ENCODE measurements around the gene NPEPL1.
"Not testable (repeated sequence)": the region's sequence is repeated elsewhere in the genome, so short reads cannot be mapped to it uniquely, and the experiment has no call there.

NPEPL1 gene

GRCh38 chr20:58717278-58718091, 24.9 kb downstream of the NPEPL1 start:
- Mint-ChIP-seq H3K4me3 (no peak overlapping the region), H3K36me3 (no peaks in the 10 kb centered on the region), H3K27ac (no peak overlapping the region), H3K27me3 (peaks cover 4% of the 10 kb centered on the region), H3K4me1 (ENCODE audit: low read depth) (no peaks in the 10 kb centered on the region), H3K9me3 (ENCODE audit: low read depth) (no peaks in the 10 kb centered on the region)

- H3K9me3 Mint-ChIP-seq (ENCODE audit: low read depth): no peaks in the 10 kb centered on the region
- H3K4me3 Mint-ChIP-seq: no peak overlapping the region
These were observed 25.5 kb downstream of the NPEPL1 start for GRCh38 chr20:58718121-58718563.

GRCh38 chr20:58718729-58719128, 26.1 kb downstream of the NPEPL1 start:
- no peaks in the 10 kb centered on the region for H3K36me3 Mint-ChIP-seq
- no peaks in the 10 kb centered on the region for H3K9me3 Mint-ChIP-seq (ENCODE audit: low read depth)
- H3K27ac Mint-ChIP-seq: no peak overlapping the region
- no peaks in the 10 kb centered on the region for H3K4me1 Mint-ChIP-seq (ENCODE audit: low read depth)
- no peak overlapping the region for H3K4me3 Mint-ChIP-seq
- H3K27me3 Mint-ChIP-seq: peaks cover 12% of the 10 kb centered on the region

More at GRCh38 chr20:58718121-58718563, 25.5 kb downstream of the NPEPL1 start:
- no peaks in the 10 kb centered on the region for H3K36me3 Mint-ChIP-seq
- H3K27me3 Mint-ChIP-seq: peaks cover 10% of the 10 kb centered on the region
- H3K27ac Mint-ChIP-seq: no peak overlapping the region
- no peaks in the 10 kb centered on the region for H3K4me1 Mint-ChIP-seq (ENCODE audit: low read depth)

GRCh38 chr20:58719258-58719657, 26.7 kb downstream of the NPEPL1 start:
- H3K27ac Mint-ChIP-seq: no peak overlapping the region
- no peaks in the 10 kb centered on the region for H3K4me1 Mint-ChIP-seq (ENCODE audit: low read depth)
- no peaks in the 10 kb centered on the region for H3K9me3 Mint-ChIP-seq (ENCODE audit: low read depth)
- no peaks in the 10 kb centered on the region for H3K36me3 Mint-ChIP-seq
- peaks cover 13% of the 10 kb centered on the region for H3K27me3 Mint-ChIP-seq
- no peak overlapping the region for H3K4me3 Mint-ChIP-seq

DNA sequence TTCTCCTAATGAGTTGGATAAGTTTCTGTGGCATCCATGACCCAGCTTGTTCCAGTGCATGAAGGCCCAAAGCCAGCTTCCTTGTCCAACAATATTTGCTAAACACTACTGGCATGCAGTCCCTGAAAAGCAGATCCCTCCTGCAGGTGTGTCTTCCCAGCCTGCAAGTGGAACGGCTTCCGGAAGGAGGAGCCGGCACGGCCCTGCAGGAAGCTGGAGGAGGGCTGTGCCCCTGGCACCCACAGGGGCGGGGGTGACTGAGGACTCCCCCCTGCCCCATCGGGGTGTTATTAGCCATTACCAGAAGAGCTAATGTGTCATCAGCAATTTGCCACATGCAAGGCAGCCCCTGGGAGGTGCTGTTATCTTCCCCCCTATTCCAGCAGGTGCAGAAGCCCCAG, 27.4 kb downstream of the NPEPL1 start:
- Mint-ChIP-seq H3K4me1 (ENCODE audit: low read depth) (no peaks in the 10 kb centered on the region), H3K27ac (no peak overlapping the region), H3K27me3 (peaks cover 20% of the 10 kb centered on the region), H3K4me3 (no peak overlapping the region), H3K36me3 (peaks cover 3% of the 10 kb centered on the region), H3K9me3 (ENCODE audit: low read depth) (no peaks in the 10 kb centered on the region)

DNA sequence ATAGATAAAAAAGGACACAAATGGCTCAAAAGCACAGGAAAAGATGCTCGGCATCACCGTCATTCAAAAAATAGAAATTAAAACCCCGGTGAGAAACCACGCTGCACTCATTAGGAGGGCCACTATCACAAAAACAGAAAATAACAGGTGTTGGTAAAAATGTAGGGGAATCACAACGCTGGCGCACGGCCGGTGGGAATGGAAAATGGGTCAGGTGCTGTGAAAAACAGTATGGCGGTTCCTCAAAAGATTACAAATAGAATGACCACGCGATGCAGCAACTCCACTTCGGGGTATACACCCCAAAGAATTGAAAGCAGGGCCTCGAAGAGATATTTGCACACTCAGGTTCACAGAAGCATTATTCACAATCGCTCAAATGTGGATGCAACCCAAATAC, 28.3 kb downstream of the NPEPL1 start:
- Mint-ChIP-seq H3K36me3 (peaks cover 3% of the 10 kb centered on the region), H3K27ac (no peak overlapping the region), H3K27me3 (peaks cover 21% of the 10 kb centered on the region), H3K9me3 (ENCODE audit: low read depth) (no peaks in the 10 kb centered on the region), H3K4me3 (no peak overlapping the region), H3K4me1 (ENCODE audit: low read depth) (no peaks in the 10 kb centered on the region)

DNA sequence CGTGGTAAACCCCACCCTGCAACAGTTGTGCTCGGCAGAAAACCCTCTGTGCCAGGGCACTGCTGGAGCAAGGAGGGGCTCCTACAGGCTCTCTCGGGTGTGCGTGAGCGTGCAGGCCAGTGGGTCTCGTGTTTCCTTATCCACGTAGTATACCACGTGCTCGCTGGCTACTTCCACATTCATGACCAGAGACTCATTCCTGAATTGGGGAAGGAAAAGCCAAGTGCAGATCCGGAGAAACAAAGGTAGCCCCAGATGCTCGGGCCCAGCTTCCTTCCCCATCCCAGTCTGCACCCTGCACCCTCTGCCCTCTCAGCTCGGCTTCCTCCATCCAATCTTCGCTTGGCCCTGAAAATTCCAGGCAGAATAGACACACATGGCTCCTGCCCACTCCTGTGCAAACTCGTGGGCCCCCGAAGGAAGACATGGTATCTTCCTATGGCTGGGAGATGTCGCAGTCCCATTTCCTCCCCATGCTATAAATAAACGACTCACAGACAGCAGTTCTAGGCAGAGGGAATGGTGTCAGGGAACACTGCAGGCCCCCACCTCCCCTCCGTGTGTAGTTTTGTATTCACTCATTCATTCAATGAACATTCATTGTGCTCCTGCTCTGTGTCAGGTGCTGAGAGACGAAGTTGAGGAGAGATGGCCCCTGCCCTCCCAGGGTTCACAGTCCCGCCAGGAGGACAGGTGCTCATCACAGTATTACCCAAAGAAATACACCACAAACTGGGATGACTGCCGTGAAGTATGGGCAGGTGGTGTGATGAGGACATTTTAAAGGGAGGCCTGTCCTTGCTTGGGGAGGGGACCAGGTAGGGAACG, 29.6 kb downstream of the NPEPL1 start:
- Mint-ChIP-seq H3K4me1 (ENCODE audit: low read depth) (no peaks in the 10 kb centered on the region), H3K27me3 (peaks cover 24% of the 10 kb centered on the region), H3K4me3 (no peak overlapping the region), H3K36me3 (peaks cover 3% of the 10 kb centered on the region), H3K9me3 (ENCODE audit: low read depth) (peaks cover 4% of the 10 kb centered on the region), H3K27ac (no peak overlapping the region)

DNA sequence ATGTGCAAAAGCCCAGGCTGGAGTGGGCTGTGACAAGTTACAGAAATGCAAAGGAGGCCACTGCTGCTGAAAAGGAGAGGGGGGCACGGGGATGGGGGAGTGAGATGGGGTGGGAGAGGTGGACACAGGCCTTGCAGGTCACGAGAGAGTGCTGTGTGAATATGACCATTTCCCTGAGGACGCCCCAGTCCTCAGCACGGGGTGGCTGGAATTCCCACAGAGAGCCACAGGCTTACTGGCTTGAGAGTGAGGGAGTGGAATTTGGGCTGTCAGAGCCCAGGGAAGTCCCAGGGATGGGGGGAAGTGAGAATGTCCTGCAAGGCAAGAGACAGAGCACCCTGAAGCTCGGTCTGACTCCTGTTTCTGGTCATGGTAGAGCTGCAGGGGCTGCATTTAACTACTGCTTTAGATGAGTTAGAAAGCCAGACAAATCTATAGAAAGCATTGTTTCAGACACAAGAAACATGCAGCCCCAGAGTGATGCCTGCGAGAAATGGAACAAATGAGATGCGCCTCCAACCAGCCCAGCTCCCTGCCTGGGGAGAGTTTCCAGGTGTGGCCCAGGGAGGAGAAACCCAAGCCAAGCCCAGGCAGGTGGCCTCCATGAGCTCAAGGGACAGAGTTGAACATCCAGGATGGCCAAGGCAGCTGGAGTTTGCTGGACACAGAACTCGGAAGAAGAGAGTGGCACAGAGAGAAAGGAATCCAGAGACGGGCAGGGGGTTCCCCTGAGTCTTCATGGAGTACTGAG, 30.5 kb downstream of the NPEPL1 start:
- Mint-ChIP-seq H3K27ac (no peak overlapping the region), H3K27me3 (peaks cover 29% of the 10 kb centered on the region)

GRCh38 chr20:58723628-58723984, 31.0 kb downstream of the NPEPL1 start:
- H3K9me3 Mint-ChIP-seq (ENCODE audit: low read depth): peaks cover 4% of the 10 kb centered on the region
- H3K36me3 Mint-ChIP-seq: peaks cover 9% of the 10 kb centered on the region
- no peaks in the 10 kb centered on the region for H3K4me1 Mint-ChIP-seq (ENCODE audit: low read depth)
- H3K4me3 Mint-ChIP-seq: no peak overlapping the region
- H3K27me3 Mint-ChIP-seq: peaks cover 29% of the 10 kb centered on the region
- no peak overlapping the region for H3K27ac Mint-ChIP-seq

More for the DNA sequence above, 30.5 kb downstream of the NPEPL1 start:
- H3K36me3 Mint-ChIP-seq: peaks cover 9% of the 10 kb centered on the region
- H3K9me3 Mint-ChIP-seq (ENCODE audit: low read depth): peaks cover 4% of the 10 kb centered on the region
- H3K4me3 Mint-ChIP-seq: no peak overlapping the region
- H3K4me1 Mint-ChIP-seq (ENCODE audit: low read depth): no peaks in the 10 kb centered on the region

DNA sequence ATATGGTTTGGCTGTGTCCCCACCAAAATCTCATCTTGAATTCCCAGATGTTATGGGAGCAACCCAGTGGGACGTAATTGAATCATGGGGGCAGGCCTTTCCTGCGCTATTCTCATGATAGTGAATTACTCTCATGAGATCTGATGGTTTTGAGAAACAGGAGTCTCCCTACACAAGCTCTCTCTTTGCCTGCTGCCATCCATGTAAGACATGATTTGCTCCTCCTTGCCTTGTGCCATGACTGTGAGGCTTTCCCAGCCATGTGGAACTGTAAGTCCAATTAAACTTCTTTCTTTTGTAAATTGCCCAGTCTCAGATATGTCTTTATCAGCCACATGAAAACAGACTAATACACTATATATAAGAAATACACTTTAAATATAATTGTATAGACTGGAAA, 33.6 kb downstream of the NPEPL1 start:
- H3K9me3 Mint-ChIP-seq (ENCODE audit: low read depth); H3K4me1 Mint-ChIP-seq (ENCODE audit: low read depth); H3K27ac Mint-ChIP-seq; H3K4me3 Mint-ChIP-seq; H3K36me3 Mint-ChIP-seq: not testable (repeated sequence)
- H3K27me3 Mint-ChIP-seq: peaks cover 29% of the 10 kb centered on the region

GRCh38 chr20:58731192-58731591, 38.6 kb downstream of the NPEPL1 start:
- Mint-ChIP-seq H3K4me1 (ENCODE audit: low read depth) (no peaks in the 10 kb centered on the region), H3K27ac (no peak overlapping the region), H3K27me3 (peaks cover 18% of the 10 kb centered on the region), H3K9me3 (ENCODE audit: low read depth) (peaks cover 2% of the 10 kb centered on the region), H3K36me3 (peaks cover 6% of the 10 kb centered on the region), H3K4me3 (no peak overlapping the region)

DNA sequence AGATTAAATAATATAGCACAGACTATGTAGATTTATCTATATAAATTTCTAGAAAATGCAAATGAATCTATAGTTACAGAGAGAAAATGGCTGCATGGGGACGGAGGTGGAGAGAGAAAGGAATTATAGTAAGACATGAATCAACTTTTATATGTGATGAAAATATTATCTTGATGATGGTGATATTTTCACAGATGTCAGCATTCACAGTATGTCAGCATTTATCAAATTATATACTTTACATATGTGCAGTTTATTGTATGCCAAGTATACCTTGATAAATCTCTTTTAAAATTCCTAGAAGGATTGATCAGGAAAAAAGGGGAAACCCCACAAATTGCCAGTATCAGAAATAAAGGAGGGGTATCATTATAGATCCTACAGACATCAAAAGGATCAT, 44.6 kb downstream of the NPEPL1 start:
- H3K27ac Mint-ChIP-seq: no peak overlapping the region
- peaks cover 20% of the 10 kb centered on the region for H3K27me3 Mint-ChIP-seq
- H3K9me3 Mint-ChIP-seq (ENCODE audit: low read depth): peaks cover 5% of the 10 kb centered on the region
- H3K36me3 Mint-ChIP-seq: no peaks in the 10 kb centered on the region
- H3K4me3 Mint-ChIP-seq: no peak overlapping the region
- H3K4me1 Mint-ChIP-seq (ENCODE audit: low read depth): no peaks in the 10 kb centered on the region

DNA sequence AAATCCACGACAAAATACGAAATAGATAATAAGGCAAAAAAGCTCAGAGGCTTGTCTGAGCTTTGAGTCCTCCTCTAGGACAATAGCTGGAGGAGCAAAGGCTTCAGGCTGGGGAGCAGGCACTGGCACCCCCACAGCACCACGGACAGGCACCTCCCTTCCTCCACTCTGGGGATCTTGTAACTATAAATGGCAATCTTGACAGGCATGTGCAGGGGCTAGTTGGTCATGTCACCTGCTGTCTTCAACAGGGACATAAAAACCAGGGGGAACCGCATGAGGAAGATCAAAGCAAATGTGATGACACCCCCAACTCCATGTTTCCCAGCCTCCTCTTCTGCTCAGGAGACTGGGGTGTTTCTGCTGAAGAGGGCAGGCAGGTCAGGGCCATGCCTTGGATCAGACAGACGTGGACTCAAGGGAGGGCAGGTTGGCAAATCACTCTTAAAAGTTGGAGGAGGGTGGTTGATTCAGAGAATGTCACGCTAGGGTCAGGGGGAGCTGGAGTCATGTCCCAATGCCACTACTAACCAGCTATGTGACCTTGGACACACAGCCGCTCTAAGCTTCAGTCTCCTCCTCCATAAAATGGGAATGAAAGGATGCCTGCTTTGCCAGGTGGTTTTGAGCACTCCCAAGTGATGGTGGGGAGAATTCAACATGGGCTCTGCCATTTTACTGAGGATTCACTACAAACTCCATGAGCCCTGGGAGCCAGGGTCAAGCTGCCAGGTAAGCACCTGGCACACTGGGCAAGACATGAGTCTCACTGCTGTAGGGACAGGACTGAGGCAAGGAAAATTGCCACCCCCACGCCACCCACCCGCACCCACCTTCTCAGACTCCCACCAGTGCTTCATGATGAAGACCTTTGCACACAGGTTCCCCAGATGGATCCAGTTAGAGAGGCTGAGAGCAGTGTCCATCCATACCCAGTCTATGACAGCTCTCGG, 48.0 kb downstream of the NPEPL1 start:
- Mint-ChIP-seq H3K9me3 (ENCODE audit: low read depth) (peaks cover 5% of the 10 kb centered on the region), H3K4me1 (ENCODE audit: low read depth) (no peaks in the 10 kb centered on the region), H3K27ac (no peak overlapping the region), H3K4me3 (no peak overlapping the region), H3K36me3 (no peaks in the 10 kb centered on the region), H3K27me3 (peaks cover 14% of the 10 kb centered on the region)

- H3K9me3 Mint-ChIP-seq (ENCODE audit: low read depth): peaks cover 5% of the 10 kb centered on the region
- peaks cover 15% of the 10 kb centered on the region for H3K27me3 Mint-ChIP-seq
- no peak overlapping the region for H3K4me3 Mint-ChIP-seq
- no peak overlapping the region for H3K27ac Mint-ChIP-seq
- no peaks in the 10 kb centered on the region for H3K4me1 Mint-ChIP-seq (ENCODE audit: low read depth)
- H3K36me3 Mint-ChIP-seq: no peaks in the 10 kb centered on the region
These were observed 48.8 kb downstream of the NPEPL1 start for GRCh38 chr20:58741384-58741783.

Data from activated naive CD8-positive, alpha-beta T cell (primary cell).